IPS DF 19.7 (cell line): ENCODE results near the gene DCAF12L2.
"Not testable (repeated sequence)": the region's sequence is repeated elsewhere in the genome, so short reads cannot be mapped to it uniquely, and the experiment has no call there.

Source experiments
- DNase-seq: peaks from one replicate; pipeline ENCODE4 v3.0.0-alpha.2; 2013; ENCODE audit warnings: low read depth, low spot score

The DCAF12L2 gene

DNA sequence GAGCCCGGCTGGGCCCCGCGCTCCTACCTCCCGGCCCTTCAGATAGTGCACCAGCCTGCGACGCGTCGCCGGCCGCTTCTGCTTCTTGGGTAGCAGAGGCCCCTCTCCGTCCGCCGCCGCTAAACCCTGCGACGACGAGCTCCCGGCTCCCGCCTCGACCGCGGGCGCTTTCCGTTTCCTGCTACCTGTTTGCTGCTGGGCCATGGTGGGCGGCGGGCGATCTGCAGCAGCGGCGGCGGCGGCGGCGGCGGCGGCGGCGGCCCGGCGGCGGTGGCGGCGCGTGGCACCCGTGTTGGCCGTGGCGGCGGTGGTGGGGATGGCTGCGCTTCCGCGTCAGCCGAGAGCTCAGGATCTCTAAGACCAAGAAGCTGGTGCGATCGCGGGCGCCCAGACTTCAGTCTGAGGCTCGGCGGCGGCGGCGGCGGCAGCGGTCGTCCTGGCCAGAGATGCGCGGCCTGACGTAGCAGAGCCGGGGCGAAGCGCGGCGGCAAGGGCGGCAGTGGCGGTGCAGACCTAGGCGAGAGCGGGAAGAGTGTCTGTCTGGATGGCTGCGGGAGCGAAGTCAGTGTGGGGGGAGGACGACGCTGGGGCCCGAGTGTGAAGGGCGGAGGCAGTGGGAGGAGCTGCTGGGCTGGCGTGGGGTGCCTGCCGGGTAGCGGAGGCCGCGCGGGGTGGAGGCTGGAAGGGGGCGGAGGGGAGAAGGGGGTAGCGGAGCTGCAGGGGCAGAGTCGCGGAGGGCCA, at the start of gene DCAF12L2:
Gene DCAF12L2, minus strand, starts transcription at position 569 of the 741 bp plus-strand sequence. Its CDS starts 365 bp downstream, at position 204.
- DNase-seq: no peak

DNA sequence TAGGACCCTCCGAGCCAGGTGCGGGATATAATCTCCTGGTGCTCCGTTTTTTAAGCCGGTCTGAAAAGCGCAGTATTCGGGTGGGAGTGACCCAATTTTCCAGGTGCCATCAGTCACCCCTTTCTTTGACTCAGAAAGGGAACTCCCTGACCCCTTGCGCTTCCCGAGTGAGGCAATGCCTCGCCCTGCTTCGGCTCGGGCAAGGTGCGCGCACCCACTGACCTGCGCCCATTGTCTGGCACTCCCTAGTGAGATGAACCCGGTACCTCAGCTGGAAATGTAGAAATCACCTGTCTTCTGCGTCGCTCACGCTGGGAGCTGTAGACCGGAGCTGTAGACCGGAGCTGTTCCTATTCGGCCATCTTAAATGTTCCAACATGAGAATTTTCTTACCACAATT, 24.8 kb upstream of the DCAF12L2 start:
- DNase-seq: not testable (repeated sequence)

DNA sequence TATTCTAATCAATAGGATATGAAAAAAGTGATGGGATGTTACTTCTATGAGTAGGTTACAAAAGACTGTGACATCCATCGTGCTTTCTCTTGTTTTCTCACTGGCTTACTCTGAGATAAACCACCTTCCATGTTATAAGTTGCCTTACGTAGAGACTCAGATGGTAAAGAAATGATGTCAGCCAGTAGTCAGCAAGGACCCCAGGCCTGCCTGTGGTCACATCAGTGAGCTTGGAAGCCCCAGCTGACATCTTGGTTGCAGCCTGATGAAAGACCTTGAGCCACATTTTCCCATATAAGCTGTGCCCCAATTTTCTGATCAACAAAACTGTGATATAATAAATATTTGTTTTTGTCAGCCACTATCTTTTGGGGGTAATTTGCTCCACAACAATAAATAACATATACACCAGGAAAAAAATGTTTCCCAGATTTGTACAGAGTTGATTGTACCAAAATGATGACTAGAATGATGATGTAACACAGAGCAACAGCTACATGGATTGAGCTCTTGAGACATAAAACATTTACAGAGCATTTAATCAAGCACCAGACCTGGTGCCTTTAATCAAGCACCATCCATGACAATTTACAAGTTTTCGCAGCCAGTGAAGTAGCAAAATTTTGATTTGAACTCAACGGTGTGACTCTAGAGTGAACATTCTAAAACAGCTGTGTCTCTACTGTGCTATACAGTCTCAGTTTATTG, 11.2 kb upstream of the DCAF12L2 start:
- DNase-seq: no peak

DNA sequence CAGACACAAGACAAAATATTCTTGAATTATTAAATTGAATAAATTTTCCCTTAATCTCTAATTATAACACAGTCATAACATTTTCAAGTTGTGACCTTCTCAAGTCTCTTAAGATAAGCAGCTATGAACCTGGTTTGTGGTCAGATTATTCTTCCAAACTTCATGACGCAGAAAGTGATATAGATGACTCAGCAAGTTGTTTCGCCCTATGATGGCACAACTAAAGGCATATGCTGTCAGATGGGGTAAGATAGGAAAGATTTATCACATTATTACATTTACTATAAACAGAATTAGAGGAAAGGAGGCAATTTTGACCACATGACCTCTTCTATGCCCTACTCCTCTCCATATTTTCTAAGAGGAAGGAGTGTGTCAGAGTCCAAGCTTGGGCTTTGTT, 4.6 kb upstream of the DCAF12L2 start:
- no peak for DNase-seq

DNA sequence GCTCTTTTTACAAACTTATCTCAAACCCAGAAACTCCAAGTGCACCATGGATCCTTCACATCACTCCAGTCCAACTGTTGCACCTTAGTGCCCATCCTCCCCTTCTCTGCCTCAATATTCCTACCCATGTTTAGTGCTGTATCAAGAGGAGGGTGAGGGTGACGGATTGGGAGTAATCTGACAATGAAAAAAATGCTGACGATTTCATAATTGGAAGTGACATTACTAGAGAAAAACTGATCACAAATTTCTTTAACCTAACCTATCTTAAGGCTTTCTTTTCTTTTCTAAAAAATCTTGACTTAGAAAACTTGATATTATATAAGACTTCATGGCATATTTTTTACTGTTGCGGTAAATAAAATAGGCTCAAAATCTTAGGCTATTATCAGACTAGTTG, 1.5 kb upstream of the DCAF12L2 start:
- no peak for DNase-seq

DNA sequence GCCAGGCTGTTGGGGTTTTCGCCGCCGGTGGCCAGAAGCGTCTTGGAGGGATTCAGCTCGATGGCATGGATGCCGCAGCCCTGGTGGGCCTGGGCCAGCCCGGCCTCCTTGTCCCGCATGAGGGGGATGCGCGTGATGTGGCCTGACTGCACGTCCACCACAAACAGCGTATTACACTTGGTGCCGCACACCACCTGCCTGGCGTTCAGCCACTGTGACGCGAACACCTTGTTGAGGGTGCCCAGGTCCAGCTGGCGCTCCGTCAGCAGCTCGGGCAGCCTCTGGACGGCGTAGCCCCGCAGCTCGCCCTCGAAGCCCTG, 728 bp downstream of the DCAF12L2 start:
- DNase-seq: no peak

DNA sequence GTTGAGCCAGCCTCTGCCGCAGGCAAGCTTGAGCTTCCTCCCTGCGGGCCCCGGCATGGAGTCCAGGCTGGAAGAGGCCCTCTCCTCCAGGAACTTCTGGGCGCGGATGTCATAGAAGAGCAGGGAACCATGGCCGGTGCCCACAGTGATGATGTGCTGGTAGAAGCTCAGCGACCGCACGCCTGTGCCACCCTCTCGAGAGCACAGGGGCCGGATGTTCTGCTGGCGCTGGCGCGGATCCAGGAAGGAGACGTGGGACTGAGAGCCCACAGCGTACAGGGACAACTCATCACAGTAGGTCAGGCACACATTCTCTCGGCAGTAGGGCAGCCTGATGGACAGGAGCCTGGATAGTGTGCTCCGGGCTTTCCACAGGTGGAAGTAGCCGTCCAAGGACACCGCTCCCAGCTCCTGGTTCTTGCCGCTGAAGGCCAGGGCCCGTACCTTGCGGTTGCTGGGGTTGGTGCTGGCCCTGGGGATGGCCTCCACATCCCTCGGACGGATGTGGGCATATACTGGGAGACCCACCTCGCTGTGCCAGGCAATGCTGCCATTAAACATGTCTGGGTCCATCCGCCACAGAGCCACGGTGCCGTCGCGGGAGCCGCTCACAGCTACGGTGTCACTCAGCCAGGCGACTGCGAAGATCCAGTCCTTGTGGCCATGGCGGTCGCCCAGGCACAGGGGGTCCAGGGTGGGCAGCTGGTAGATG, 1.2 kb downstream of the DCAF12L2 start:
- no peak for DNase-seq

DNA sequence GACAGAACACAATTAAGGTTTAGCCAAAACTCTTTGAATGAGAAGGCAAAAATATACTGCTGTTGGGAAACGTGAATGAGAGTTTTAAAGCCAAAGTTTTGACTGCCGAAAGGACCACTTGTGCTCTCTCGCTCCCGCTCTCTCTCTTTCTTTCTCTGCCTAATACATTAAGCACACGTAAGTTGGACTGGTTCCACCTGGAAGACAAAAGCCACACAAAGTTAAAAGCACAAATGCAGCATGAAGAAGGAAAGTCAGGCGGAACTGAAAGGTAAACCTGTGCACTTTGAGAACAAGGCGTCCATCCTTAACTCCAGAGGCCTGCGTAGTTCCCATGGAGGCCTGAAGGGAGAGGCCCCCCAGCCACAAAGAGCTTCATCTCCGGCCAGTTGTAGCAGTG, 1.9 kb downstream of the DCAF12L2 start:
- no peak for DNase-seq

DNA sequence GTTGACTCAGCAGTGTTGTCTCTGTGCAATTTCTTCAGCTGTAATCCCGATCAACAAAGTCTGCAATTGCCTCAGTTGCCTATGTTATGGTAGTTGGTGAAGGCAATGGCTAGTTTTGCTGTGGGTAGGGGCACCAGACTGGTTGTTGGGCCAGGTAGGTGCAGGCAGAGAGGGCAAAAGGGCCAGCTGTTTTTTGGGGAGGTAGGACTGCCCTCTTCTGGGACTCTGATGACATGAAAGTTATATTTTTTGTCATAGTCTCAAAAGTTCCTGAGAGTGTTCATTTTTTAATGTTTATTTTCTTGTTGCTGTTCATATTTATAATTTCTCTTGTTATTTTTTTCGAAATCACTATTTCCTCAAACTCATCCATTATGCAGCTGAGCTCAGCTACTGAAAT, 25.1 kb downstream of the DCAF12L2 start:
- DNase-seq: no peak

DNA sequence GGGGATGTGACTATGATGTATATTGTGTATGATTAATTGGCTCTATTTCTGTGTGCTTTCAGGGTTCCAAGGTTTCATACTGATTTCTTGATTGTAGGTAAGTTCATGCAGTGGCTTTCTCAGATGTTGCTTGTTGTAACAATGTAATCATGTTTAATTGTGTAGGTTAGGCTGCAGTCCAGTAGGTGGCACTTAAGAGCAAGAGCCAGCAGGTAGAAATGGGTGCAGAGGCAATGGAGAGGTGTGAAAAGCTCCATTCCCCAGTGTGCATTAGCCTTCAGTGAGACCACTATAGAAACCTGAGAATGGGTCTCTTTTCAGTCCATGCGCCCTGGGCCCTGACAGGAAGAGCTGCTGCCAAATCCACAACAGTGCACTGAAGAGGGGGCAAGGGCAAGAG, 28.2 kb downstream of the DCAF12L2 start:
- DNase-seq: no peak

DNA sequence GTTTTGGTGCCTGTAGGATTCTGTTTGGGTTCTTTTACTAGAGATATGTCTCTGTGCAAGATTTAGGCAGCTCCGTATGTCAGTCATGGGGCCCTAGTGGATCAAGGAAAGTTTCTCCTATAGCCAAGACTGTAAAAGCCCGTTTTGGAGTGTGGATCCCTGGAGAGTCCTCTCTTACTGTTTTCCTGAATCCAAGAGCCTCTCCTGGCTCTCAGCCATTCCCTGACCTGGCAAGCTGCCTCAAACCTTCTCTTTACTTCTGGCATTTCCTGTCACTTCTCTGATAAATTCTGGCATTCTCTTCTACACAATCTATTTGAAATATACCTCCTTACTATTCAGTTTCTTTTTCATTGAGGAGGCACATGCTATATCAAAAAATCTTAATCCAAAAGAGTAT, 41.4 kb downstream of the DCAF12L2 start:
- no peak for DNase-seq
